Bone marrow (tissue), 2 donors: ENCODE results near the gene BMF.
A peak's percentile ranks its signal among the peaks of the same experiment; 100 is the strongest.

Experiments used
- DNase-seq, 2 donors: peaks; one replicate each; lab custom pipeline; 2025; lab: John Stamatoyannopoulos, UW

The BMF gene

DNA sequence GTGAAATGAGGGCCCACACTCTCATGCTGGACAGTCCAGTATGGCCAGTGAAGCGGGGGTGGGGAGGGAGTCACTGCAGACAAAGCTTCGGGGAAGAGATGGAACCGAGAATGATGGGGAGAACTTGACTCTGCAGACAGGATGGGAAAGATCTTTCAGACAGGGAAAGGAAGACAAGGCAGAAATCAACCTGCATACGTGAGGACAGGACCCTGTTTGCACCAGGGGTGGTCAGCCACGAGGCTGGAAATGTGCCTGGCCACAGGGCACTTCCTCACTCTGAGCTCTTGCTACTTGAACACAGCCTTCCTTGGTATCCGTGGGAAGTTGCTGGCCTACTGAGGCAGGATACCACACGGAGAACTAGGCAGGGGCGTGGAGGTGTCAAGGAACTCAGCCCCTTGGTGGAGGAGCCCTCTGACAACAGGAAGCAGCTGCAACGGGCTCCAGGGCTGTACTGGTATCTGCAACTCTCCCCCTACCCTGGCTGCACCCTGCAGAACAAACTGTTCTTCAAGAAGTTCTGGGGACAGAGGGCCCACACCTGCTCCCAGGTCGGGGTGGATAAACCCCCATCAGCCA lies 60.4 kb downstream of the BMF start:
- peak in 1 of 2 donors; percentile 84 for DNase-seq

GRCh38 chr15:40047415-40048210 lies 61.1 kb downstream of the BMF start:
- peak; percentile 84 to 86 for DNase-seq

DNA sequence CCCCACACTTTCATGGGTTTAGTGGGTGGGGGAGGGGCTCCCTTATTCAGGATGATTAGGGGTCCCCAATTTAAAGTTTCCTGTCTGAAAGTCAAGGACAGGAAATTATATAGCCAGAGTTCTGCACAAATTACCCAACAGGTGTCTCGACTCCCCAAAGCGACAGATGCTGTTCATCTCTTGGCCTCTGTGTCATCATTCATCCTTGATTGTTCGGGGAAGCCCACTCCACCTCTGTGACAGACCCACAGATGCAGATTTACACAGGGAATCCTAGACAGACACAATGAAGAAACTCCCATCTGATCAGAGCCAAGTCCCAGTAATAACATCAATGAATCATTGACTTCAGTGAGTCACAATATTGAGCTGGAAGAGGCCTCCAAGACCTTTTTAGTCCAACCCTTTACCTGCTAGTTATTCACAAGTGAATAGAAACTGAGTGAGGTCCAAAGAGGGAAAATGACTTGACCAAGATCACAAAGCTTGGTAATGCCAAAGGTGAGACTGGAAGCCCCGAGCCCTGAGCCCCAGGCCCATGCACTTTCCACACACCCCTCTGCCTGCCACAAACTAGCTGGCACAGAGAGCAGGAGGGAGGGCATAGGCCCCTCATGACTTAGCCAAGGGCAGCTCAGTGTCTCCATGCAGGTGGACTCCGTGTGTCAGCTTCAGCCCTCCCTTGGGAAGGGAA lies 61.8 kb downstream of the BMF start:
- DNase-seq: peak in 1 of 2 donors; percentile 28

DNA sequence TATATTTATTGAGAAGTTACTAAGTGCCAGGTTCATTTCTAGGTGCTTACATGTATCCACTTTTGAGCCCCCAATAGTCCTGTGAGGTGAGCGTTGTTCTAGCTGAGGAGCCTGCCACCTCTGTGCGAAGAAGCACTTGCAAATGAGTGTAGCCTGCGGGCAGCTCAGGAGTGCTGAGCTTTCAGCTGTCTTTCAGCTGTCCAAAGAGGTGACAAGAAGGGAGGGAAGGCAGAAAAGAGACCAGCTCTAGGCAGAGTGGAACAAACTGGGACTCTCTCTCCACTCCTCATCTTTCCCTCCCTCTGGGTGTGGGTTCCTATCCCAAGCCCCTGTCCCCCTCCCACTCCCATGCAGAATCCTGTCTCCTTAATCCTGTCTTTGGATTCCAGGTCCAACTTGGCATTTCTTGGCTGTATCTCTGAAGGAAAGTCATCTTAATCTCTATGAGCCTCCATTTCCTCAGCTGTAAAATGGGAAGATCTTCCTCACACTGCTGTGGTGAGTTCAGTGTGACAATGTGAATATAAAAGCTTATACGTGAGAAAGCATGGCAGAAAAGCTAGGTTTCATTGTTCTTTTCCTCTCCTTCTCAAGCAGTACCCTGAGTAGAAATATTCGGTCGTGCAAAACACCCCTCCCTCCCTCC lies 63.0 kb downstream of the BMF start:
- no peak for DNase-seq

- peak; percentile 68 to 80 for DNase-seq
These were observed 63.7 kb downstream of the BMF start for GRCh38 chr15:40044717-40045571.

DNA sequence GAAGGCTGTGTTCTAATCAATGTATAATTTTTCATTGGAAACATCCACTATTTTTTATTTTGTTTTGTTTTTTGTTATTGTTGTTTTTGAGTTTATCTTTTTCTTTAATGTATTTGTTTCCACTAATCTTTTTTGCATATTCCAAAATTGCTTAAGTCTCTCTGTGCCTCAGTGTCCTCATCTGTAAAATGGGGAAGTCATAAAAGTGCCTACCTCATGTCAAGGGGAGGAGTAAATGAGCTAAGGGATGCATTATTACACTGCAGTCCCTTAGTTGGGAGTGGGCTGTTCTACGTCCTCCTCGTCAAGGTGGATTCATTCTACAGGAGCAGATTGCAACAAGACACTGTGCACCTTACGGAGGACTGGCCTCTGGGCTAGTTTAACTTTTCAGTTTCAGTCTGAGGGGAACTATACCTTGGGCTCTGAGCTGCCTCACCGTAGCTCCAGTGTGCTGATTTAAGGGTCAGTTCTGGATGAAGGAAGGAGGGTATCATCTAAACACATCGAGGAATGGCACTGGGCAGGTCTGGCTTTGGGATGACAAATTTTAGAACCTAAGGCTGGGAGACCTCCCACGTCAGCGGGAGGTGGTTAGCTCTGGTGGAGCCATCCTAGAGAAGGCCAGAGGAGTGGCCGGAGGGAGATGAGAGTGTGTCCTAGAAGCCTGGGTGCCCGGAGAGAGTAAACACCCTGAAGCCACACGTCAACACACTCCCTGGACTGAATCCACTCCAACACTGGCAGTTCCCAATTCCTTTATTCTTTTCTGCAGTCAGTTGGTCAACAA lies 64.6 kb downstream of the BMF start:
- no peak for DNase-seq

DNA sequence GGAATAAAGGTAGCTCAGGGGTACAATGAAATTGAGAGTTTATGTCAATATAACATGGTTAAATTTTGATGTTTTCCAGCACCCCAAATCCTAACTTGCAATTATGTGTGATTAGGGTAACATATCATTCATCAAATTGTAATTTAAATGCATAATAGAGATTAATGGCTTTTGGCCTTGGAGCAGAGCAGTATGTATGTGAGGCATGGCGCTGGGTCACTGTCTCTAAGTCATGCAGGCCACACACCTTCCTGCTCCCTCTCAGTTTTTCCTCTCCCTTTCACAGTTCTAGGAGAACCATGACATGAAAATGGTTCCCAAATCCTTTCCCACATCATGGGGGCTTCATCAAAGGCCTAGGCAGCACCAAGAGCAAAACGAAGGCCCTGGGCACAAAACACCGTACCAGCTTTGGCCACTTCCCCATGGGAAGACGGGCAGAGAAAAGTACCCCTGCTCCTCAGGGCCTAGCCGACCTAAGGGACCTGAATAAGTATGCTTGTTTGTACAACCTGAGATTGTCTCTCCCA lies 65.8 kb downstream of the BMF start:
- no peak for DNase-seq

DNA sequence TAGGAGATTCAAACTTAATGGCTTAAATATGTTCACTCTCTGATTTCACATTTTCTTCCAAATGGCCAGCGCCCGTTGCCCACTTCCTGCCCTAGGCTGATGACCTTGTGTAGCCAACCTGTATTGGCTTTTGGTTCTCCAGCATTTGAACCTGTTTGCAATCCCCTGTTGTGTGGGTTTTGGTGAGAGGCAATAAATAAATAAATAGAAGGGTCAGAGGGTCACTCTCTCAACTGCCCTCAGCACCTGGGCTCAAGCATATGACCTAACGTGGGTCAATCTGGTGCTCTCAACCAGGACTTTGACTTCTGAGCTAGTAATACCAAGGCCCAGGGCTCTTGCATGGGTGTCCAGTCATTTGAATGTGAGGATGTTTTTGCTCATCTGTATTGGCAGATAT lies 67.9 kb downstream of the BMF start:
- DNase-seq: no peak

GRCh38 chr15:40040293-40040635 lies 68.4 kb downstream of the BMF start:
- DNase-seq: no peak

- peak; percentile 74 to 95 for DNase-seq
These were observed 69.8 kb downstream of the BMF start, which contains the start of gene SRP14 for GRCh38 chr15:40038638-40039543. Gene SRP14 (minus strand): TSS chr15:40039181. CDS start chr15:40039116, 65 bp downstream.

DNA sequence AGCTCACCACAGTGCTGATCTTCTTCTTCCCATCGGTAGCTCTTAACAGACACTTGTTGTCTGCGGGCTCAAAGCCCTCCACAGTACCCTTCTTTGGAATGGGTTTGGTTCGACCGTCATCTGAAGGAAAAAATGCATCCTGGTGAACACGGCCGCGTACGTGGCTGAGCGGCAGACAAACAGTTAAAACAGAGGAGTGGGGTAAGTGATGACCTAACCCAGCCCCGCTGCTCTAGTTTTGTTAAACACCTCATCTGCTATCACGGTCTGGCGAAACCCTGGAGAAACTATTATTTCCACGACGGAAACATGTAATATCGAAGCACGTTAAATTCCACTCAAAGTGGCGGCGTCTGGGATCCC lies 70.4 kb downstream of the BMF start:
- DNase-seq: no peak
